ENCODE results near the gene SGCD.

SGCD gene

GRCh38 chr5:156669416-156669815 lies 342.5 kb downstream of the SGCD start:
- ATAC-seq (ENCODE audit: low read depth) (no peak), DNase-seq (ENCODE audit: low spot score in 2 of 2) (no peak)
- no peaks in the 10 kb centered on the region for H3K9me3 Mint-ChIP-seq
- H3K4me1 Mint-ChIP-seq, result no peaks in the 10 kb centered on the region
- H3K27me3 Mint-ChIP-seq, result peaks cover 6% of the 10 kb centered on the region
- no peaks in the 10 kb centered on the region for H3K36me3 Mint-ChIP-seq
- no peak overlapping the region for H3K4me3 Mint-ChIP-seq
- H3K27ac Mint-ChIP-seq, result no peak overlapping the region

- ATAC-seq (ENCODE audit: low read depth) (no peak), DNase-seq (ENCODE audit: low spot score in 2 of 2) (no peak)
- H3K27me3 Mint-ChIP-seq, result peaks cover 6% of the 10 kb centered on the region
- no peaks in the 10 kb centered on the region for H3K4me1 Mint-ChIP-seq
- H3K36me3 Mint-ChIP-seq, result no peaks in the 10 kb centered on the region
- H3K27ac Mint-ChIP-seq, result no peak overlapping the region
- no peak overlapping the region for H3K4me3 Mint-ChIP-seq
- H3K9me3 Mint-ChIP-seq, result no peaks in the 10 kb centered on the region
Measured at GRCh38 chr5:156670615-156671014, 343.7 kb downstream of the SGCD start.

- no peak for ATAC-seq (ENCODE audit: low read depth)
- Mint-ChIP-seq H3K36me3 (no peaks in the 10 kb centered on the region), H3K27me3 (peaks cover 4% of the 10 kb centered on the region), H3K9me3 (no peaks in the 10 kb centered on the region), H3K4me1 (no peaks in the 10 kb centered on the region), H3K27ac (no peak overlapping the region), H3K4me3 (no peak overlapping the region)
- DNase-seq (ENCODE audit: low spot score in 2 of 2), result no peak
Measured at GRCh38 chr5:156675395-156675794, 348.4 kb downstream of the SGCD start.

- Mint-ChIP-seq H3K4me1 (no peaks in the 10 kb centered on the region), H3K4me3 (no peak overlapping the region), H3K27me3 (peaks cover 12% of the 10 kb centered on the region), H3K9me3 (no peaks in the 10 kb centered on the region), H3K36me3 (no peaks in the 10 kb centered on the region), H3K27ac (no peak overlapping the region)
- ATAC-seq (ENCODE audit: low read depth) (no peak), DNase-seq (ENCODE audit: low spot score in 2 of 2) (no peak)
Measured at GRCh38 chr5:156677963-156678362, 351.0 kb downstream of the SGCD start.

- H3K4me1 Mint-ChIP-seq, result no peaks in the 10 kb centered on the region
- no peaks in the 10 kb centered on the region for H3K36me3 Mint-ChIP-seq
- no peak overlapping the region for H3K27ac Mint-ChIP-seq
- no peak for ATAC-seq (ENCODE audit: low read depth)
- DNase-seq (ENCODE audit: low spot score in 2 of 2), result no peak
- no peak overlapping the region for H3K4me3 Mint-ChIP-seq
- no peaks in the 10 kb centered on the region for H3K9me3 Mint-ChIP-seq
- peaks cover 11% of the 10 kb centered on the region for H3K27me3 Mint-ChIP-seq
Measured at GRCh38 chr5:156678484-156678883, 351.5 kb downstream of the SGCD start.

GRCh38 chr5:156680831-156681230 lies 353.9 kb downstream of the SGCD start:
- Mint-ChIP-seq H3K36me3 (no peaks in the 10 kb centered on the region), H3K4me3 (no peak overlapping the region), H3K27me3 (peaks cover 11% of the 10 kb centered on the region), H3K4me1 (no peaks in the 10 kb centered on the region), H3K27ac (no peak overlapping the region), H3K9me3 (no peaks in the 10 kb centered on the region)
- ATAC-seq (ENCODE audit: low read depth) (no peak), DNase-seq (ENCODE audit: low spot score in 2 of 2) (no peak)

GRCh38 chr5:156681265-156681664 lies 354.3 kb downstream of the SGCD start:
- Mint-ChIP-seq H3K36me3 (no peaks in the 10 kb centered on the region), H3K27me3 (peaks cover 12% of the 10 kb centered on the region), H3K4me1 (no peaks in the 10 kb centered on the region), H3K9me3 (no peaks in the 10 kb centered on the region), H3K4me3 (no peak overlapping the region), H3K27ac (no peak overlapping the region)
- no peak for DNase-seq (ENCODE audit: low spot score in 2 of 2)
- no peak for ATAC-seq (ENCODE audit: low read depth)

- DNase-seq (ENCODE audit: low spot score in 2 of 2) (no peak), ATAC-seq (ENCODE audit: low read depth) (no peak)
- peaks cover 17% of the 10 kb centered on the region for H3K27me3 Mint-ChIP-seq
- no peaks in the 10 kb centered on the region for H3K4me1 Mint-ChIP-seq
- H3K27ac Mint-ChIP-seq, result no peak overlapping the region
- H3K36me3 Mint-ChIP-seq, result no peaks in the 10 kb centered on the region
- H3K9me3 Mint-ChIP-seq, result no peaks in the 10 kb centered on the region
- H3K4me3 Mint-ChIP-seq, result no peak overlapping the region
Measured at GRCh38 chr5:156682971-156683370, 356.0 kb downstream of the SGCD start.

GRCh38 chr5:156683509-156683908 lies 356.5 kb downstream of the SGCD start:
- Mint-ChIP-seq H3K4me1 (no peaks in the 10 kb centered on the region), H3K4me3 (no peak overlapping the region), H3K9me3 (no peaks in the 10 kb centered on the region), H3K27ac (no peak overlapping the region), H3K36me3 (no peaks in the 10 kb centered on the region), H3K27me3 (peaks cover 17% of the 10 kb centered on the region)
- ATAC-seq (ENCODE audit: low read depth) (no peak), DNase-seq (ENCODE audit: low spot score in 2 of 2) (no peak)

- no peak for DNase-seq (ENCODE audit: low spot score in 2 of 2)
- H3K9me3 Mint-ChIP-seq, result no peaks in the 10 kb centered on the region
- ATAC-seq (ENCODE audit: low read depth), result no peak
- H3K4me1 Mint-ChIP-seq, result no peaks in the 10 kb centered on the region
- no peak overlapping the region for H3K27ac Mint-ChIP-seq
- peaks cover 18% of the 10 kb centered on the region for H3K27me3 Mint-ChIP-seq
- H3K36me3 Mint-ChIP-seq, result no peaks in the 10 kb centered on the region
- no peak overlapping the region for H3K4me3 Mint-ChIP-seq
Measured at GRCh38 chr5:156684216-156684615, 357.3 kb downstream of the SGCD start.

- peaks cover 21% of the 10 kb centered on the region for H3K27me3 Mint-ChIP-seq
- ATAC-seq (ENCODE audit: low read depth), result no peak
- no peaks in the 10 kb centered on the region for H3K36me3 Mint-ChIP-seq
- no peak overlapping the region for H3K27ac Mint-ChIP-seq
- H3K9me3 Mint-ChIP-seq, result no peaks in the 10 kb centered on the region
- no peak overlapping the region for H3K4me3 Mint-ChIP-seq
- DNase-seq (ENCODE audit: low spot score in 2 of 2), result no peak
- H3K4me1 Mint-ChIP-seq, result no peaks in the 10 kb centered on the region
Measured at GRCh38 chr5:156685481-156685880, 358.5 kb downstream of the SGCD start.

GRCh38 chr5:156686380-156686779 lies 359.4 kb downstream of the SGCD start:
- ATAC-seq (ENCODE audit: low read depth) (no peak), DNase-seq (ENCODE audit: low spot score in 2 of 2) (no peak)
- Mint-ChIP-seq H3K4me3 (no peak overlapping the region), H3K9me3 (no peaks in the 10 kb centered on the region), H3K4me1 (no peaks in the 10 kb centered on the region), H3K36me3 (no peaks in the 10 kb centered on the region), H3K27ac (no peak overlapping the region), H3K27me3 (peaks cover 16% of the 10 kb centered on the region)

GRCh38 chr5:156686796-156687195 lies 359.8 kb downstream of the SGCD start:
- Mint-ChIP-seq H3K4me1 (no peaks in the 10 kb centered on the region), H3K27ac (no peak overlapping the region), H3K9me3 (no peaks in the 10 kb centered on the region), H3K27me3 (peaks cover 14% of the 10 kb centered on the region), H3K36me3 (no peaks in the 10 kb centered on the region), H3K4me3 (no peak overlapping the region)
- DNase-seq (ENCODE audit: low spot score in 2 of 2) (no peak), ATAC-seq (ENCODE audit: low read depth) (no peak)

- H3K27ac Mint-ChIP-seq, result no peak overlapping the region
- H3K27me3 Mint-ChIP-seq, result peaks cover 12% of the 10 kb centered on the region
- no peak for ATAC-seq (ENCODE audit: low read depth)
- no peaks in the 10 kb centered on the region for H3K36me3 Mint-ChIP-seq
- DNase-seq (ENCODE audit: low spot score in 2 of 2), result no peak
- no peaks in the 10 kb centered on the region for H3K4me1 Mint-ChIP-seq
- H3K9me3 Mint-ChIP-seq, result no peaks in the 10 kb centered on the region
- H3K4me3 Mint-ChIP-seq, result no peak overlapping the region
Measured at GRCh38 chr5:156687514-156687913, 360.6 kb downstream of the SGCD start.

GRCh38 chr5:156691572-156691971 lies 364.6 kb downstream of the SGCD start:
- Mint-ChIP-seq H3K36me3 (no peaks in the 10 kb centered on the region), H3K27me3 (peaks cover 8% of the 10 kb centered on the region)
- DNase-seq (ENCODE audit: low spot score in 2 of 2), result no peak

GRCh38 chr5:156693113-156693512 lies 366.1 kb downstream of the SGCD start:
- no peaks in the 10 kb centered on the region for H3K36me3 Mint-ChIP-seq
- no peak for DNase-seq (ENCODE audit: low spot score in 2 of 2)
- ATAC-seq (ENCODE audit: low read depth), result no peak
- no peak overlapping the region for H3K27ac Mint-ChIP-seq
- H3K4me1 Mint-ChIP-seq, result no peaks in the 10 kb centered on the region
- H3K9me3 Mint-ChIP-seq, result no peaks in the 10 kb centered on the region
- peaks cover 6% of the 10 kb centered on the region for H3K27me3 Mint-ChIP-seq
- no peak overlapping the region for H3K4me3 Mint-ChIP-seq

More at GRCh38 chr5:156691572-156691971, 364.6 kb downstream of the SGCD start:
- H3K27ac Mint-ChIP-seq, result no peak overlapping the region
- ATAC-seq (ENCODE audit: low read depth), result no peak
- no peaks in the 10 kb centered on the region for H3K4me1 Mint-ChIP-seq
- H3K9me3 Mint-ChIP-seq, result no peaks in the 10 kb centered on the region
- no peak overlapping the region for H3K4me3 Mint-ChIP-seq
